Ishikawa (cell line): ENCODE measurements around the gene OPCML.

Experiments used
- CEBPB ChIP-seq: IDR thresholded peaks from 2 replicates; pipeline ENCODE4 v1.6.1; 2012
- CREB1 ChIP-seq: IDR thresholded peaks from 2 replicates; pipeline ENCODE4 v1.6.1; 2012; ENCODE audit warnings: low read depth
- EGR1 ChIP-seq: IDR thresholded peaks from 2 replicates; pipeline ENCODE4 v1.6.1; 2012
- EP300 ChIP-seq: IDR thresholded peaks from 2 replicates; pipeline ENCODE4 v1.6.1; 2012; ENCODE audit warnings: borderline replicate concordance
- FOXM1 ChIP-seq: IDR thresholded peaks from 2 replicates; pipeline ENCODE4 v1.6.1; 2012; ENCODE audit warnings: low read depth, borderline replicate concordance
- MAX ChIP-seq: IDR thresholded peaks from 2 replicates; pipeline ENCODE4 v1.6.1; 2012
- NFIC ChIP-seq: IDR thresholded peaks from 2 replicates; pipeline ENCODE4 v1.6.1; 2012
- RAD21 ChIP-seq: IDR thresholded peaks from 2 replicates; pipeline ENCODE4 v1.6.1; 2012; ENCODE audit warnings: low read depth
- REST ChIP-seq: IDR thresholded peaks from 2 replicates; pipeline ENCODE4 v1.6.1; 2012; ENCODE audit warnings: low read depth, mild to moderate bottlenecking
- TAF1 ChIP-seq: IDR thresholded peaks from 2 replicates; pipeline ENCODE4 v1.6.1; 2012; ENCODE audit warnings: low read depth, mild to moderate bottlenecking
- TCF12 ChIP-seq: IDR thresholded peaks from 2 replicates; pipeline ENCODE4 v1.6.1; 2012; ENCODE audit warnings: low read depth
- TEAD4 ChIP-seq: IDR thresholded peaks from 2 replicates; pipeline ENCODE4 v1.6.1; 2012
- USF1 ChIP-seq: IDR thresholded peaks from 2 replicates; pipeline ENCODE4 v1.6.1; 2012
- YY1 ChIP-seq: IDR thresholded peaks from 2 replicates; pipeline ENCODE4 v1.6.1; 2012; ENCODE audit warnings: low read depth
- ZBTB7A ChIP-seq: IDR thresholded peaks from 2 replicates; pipeline ENCODE4 v1.6.1; 2012; ENCODE audit warnings: low read depth

The OPCML gene

GRCh38 chr11:132655187-132655855 is 877.0 kb downstream of the OPCML start:
- TF ChIP-seq EGR1 = no peak
- TF ChIP-seq CREB1 = no peak
- no peak for TF ChIP-seq EP300
- TF ChIP-seq USF1 = no peak
- no peak for TF ChIP-seq REST
- TF ChIP-seq MAX = no peak
- no peak for TF ChIP-seq RAD21
- no peak for TF ChIP-seq CEBPB
- TF ChIP-seq ZBTB7A = no peak
- TF ChIP-seq TCF12 = no peak
- TF ChIP-seq TAF1 = no peak
- TF ChIP-seq TEAD4 = no peak

GRCh38 chr11:132653237-132653636 is 879.1 kb downstream of the OPCML start:
- TF ChIP-seq TEAD4 (no peak), FOXM1 (no peak), USF1 (no peak), EP300 (no peak), MAX (no peak), EGR1 (no peak), ZBTB7A (no peak), CEBPB (no peak), NFIC (no peak), REST (no peak), CREB1 (no peak), TCF12 (no peak), RAD21 (no peak), YY1 (no peak), TAF1 (no peak)

- TF ChIP-seq CREB1 (no peak), REST (no peak), NFIC (no peak), ZBTB7A (no peak), TCF12 (no peak), RAD21 (no peak), FOXM1 (no peak), YY1 (no peak), MAX (no peak), TAF1 (no peak), TEAD4 (no peak), EP300 (no peak), CEBPB (no peak), USF1 (no peak), EGR1 (no peak)
Observed at GRCh38 chr11:132650969-132651720, 881.2 kb downstream of the OPCML start.
